Natural killer cell (primary cell): ENCODE results near the gene UPK2. TPM values are rescaled to one million over a fixed set of nuclear protein-coding genes. Genes with fewer than 3 reads are reported as not detected.

Source experiments
- ATAC-seq, 3 donors: fragments of 150-1000 bp in 2 of 3; fragments of 200-7000 bp in 1 of 3; cut with Tn5 transposase; 1 replicate in 1 of 3; 2 replicates in 2 of 3; pipeline ENCODE4 v1.10.0; 2021; ENCODE audit warnings: mild to moderate bottlenecking in 2 of 3, moderate library complexity in 2 of 3
- DNase-seq, 2 donors: peaks; one replicate each; pipeline versions ENCODE4 v3.0.0 to v3.0.0-alpha.2; 2013 to 2021; ENCODE audit warnings: mixed read lengths in 1 of 2
- H3K27ac ChIP-seq: one replicate; pipeline ENCODE4 v1.5.1; 2013; ENCODE audit warnings: mild to moderate bottlenecking, low read length
- H3K27me3 ChIP-seq: one replicate; pipeline ENCODE4 v1.6.1; 2013; ENCODE audit warnings: low read length; ENCODE audit not compliant: control insufficient read depth, insufficient read depth
- H3K36me3 ChIP-seq: one replicate; pipeline ENCODE4 v1.6.1; 2013; ENCODE audit warnings: low read length; ENCODE audit not compliant: control insufficient read depth, insufficient read depth
- H3K4me1 ChIP-seq: one replicate; pipeline ENCODE4 v1.6.1; 2013; ENCODE audit warnings: low read length; ENCODE audit not compliant: control insufficient read depth, insufficient read depth
- H3K4me3 ChIP-seq: one replicate; pipeline ENCODE4 v1.5.1; 2013; ENCODE audit warnings: low read length
- H3K9me3 ChIP-seq: one replicate; pipeline ENCODE4 v1.6.1; 2013; ENCODE audit warnings: low read length; ENCODE audit not compliant: control insufficient read depth, insufficient read depth
- H3K27ac Mint-ChIP-seq, 2 donors: one replicate each; pipeline ENCODE4 v1.8.0; 2022; ENCODE audit warnings: mild to moderate bottlenecking in 2 of 2, mixed read lengths in 2 of 2, moderate library complexity in 1 of 2
- H3K27me3 Mint-ChIP-seq, 2 donors: one replicate each; pipeline ENCODE4 v1.8.0; 2022; ENCODE audit warnings: low read depth in 2 of 2, mixed read lengths in 2 of 2
- H3K36me3 Mint-ChIP-seq: one replicate; pipeline ENCODE4 v1.8.0; 2022; ENCODE audit warnings: mixed read lengths
- H3K4me1 Mint-ChIP-seq, 2 donors: one replicate each; pipeline ENCODE4 v1.8.0; 2022; ENCODE audit warnings: mixed read lengths in 2 of 2
- H3K4me3 Mint-ChIP-seq: one replicate; pipeline ENCODE4 v1.8.0; 2022; ENCODE audit warnings: mild to moderate bottlenecking, moderate library complexity, mixed read lengths
- H3K9me3 Mint-ChIP-seq, 2 donors: one replicate each; pipeline ENCODE4 v1.8.0; 2022; ENCODE audit warnings: mixed read lengths in 2 of 2
- WGBS: methylation state at CpG from one replicate; pipeline ENCODE4 v1.1.7; 2013; ENCODE audit warnings: missing lambda C conversion rate; ENCODE audit not compliant: insufficient coverage; 5-methylcytosine and 5-hydroxymethylcytosine counted together
- intact Hi-C: fragments of 100-400 bp; cut with micrococcal nuclease; formaldehyde crosslinking; loops from one replicate; pipeline ENCODE4 v1.14.2; 2022
- total RNA-seq, 4 donors: library from RNA; stranded (reverse); fragments of 120-200 nt in 1 of 4; gene quantifications; one replicate each; pipeline versions ENCODE4 v1.2.3 to v1.2.4, GENCODE V29; 2013 to 2022
- TF ChIP-seq, protein P1 (sequence below): fragments of 200-600 bp; IDR thresholded peaks from one replicate; pipeline ENCODE4 v1.8.0; 2022; ENCODE audit warnings: antibody characterized with exemption

The UPK2 gene
- total RNA-seq, 3 donors from 2014 or later (not counting 1 experiment from before 2014, with no cell fraction given), result 0.40 to 0.41 TPM; not detected in 1

DNA sequence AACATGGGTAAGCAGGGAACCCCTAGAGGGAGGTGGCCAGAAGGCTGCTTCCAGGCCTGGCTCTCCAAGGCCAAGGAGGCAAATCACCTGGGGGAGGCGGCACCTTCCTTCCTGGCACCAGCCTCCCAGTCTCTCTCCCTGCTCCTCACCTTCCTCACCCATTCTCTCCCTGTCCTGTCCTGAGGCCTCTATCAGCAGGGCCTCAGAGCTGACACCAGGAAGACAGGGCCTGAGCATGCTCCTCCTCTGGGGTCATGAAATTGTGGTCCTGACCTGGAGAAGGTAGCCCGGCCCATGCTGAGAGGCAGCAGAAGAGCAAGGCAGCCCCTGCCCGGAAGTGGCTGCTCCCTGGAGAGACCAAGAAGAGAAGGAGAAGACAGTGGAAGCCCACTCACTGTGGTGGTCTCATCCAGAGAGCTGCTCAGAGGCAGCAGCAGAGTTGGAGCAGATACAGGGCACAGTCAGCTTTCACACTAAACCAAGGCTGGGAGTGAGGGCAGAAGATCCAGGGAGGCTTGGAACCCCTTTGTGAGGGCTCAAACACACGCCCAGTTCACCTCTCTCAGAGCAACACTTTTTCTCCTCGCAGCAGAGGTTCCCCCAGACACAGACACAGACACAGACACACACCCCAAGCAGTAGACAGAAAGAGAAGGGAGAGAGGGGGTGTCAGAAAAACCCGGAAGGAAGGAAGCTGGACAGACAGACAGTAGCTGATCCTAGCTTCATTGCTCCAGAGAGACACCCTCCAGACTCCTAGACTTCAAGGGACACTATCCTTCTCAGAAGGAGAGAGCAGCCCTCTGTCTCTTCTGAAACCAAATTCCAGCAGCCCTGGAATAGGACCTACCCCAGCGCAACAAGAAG is 32.1 kb upstream of the UPK2 start:
- peaks cover 83% of the 10 kb centered on the region for H3K4me1 ChIP-seq
- Mint-ChIP-seq H3K4me3 (peak overlapping the region; percentile 91), H3K27me3 (peaks cover 0 to 3% of the 10 kb centered on the region in 2 donors), H3K4me1 (peaks cover 63 to 82% of the 10 kb centered on the region in 2 donors), H3K27ac (peak overlapping the region; percentile 95 to 96), H3K9me3 (no peaks in the 10 kb centered on the region), H3K36me3 (no peaks in the 10 kb centered on the region)
- DNase-seq (peak; percentile 16 to 73), ATAC-seq (peak in 1 of 3 donors; percentile 4)
- no peaks in the 10 kb centered on the region for H3K9me3 ChIP-seq
- peak overlapping the region; percentile 94 for H3K27ac ChIP-seq
- WGBS, result 15% methylated on average over 6 of the region's 7 CpGs
- H3K27me3 ChIP-seq, result no peaks in the 10 kb centered on the region
- TF ChIP-seq, protein P1, sequence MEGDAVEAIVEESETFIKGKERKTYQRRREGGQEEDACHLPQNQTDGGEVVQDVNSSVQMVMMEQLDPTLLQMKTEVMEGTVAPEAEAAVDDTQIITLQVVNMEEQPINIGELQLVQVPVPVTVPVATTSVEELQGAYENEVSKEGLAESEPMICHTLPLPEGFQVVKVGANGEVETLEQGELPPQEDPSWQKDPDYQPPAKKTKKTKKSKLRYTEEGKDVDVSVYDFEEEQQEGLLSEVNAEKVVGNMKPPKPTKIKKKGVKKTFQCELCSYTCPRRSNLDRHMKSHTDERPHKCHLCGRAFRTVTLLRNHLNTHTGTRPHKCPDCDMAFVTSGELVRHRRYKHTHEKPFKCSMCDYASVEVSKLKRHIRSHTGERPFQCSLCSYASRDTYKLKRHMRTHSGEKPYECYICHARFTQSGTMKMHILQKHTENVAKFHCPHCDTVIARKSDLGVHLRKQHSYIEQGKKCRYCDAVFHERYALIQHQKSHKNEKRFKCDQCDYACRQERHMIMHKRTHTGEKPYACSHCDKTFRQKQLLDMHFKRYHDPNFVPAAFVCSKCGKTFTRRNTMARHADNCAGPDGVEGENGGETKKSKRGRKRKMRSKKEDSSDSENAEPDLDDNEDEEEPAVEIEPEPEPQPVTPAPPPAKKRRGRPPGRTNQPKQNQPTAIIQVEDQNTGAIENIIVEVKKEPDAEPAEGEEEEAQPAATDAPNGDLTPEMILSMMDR, result no peak
- H3K4me3 ChIP-seq, result peak overlapping the region; percentile 95
- intact Hi-C loops, result no loop called here
- H3K36me3 ChIP-seq, result peaks cover 4% of the 10 kb centered on the region

GRCh38 chr11:118924591-118925585 is 31.2 kb upstream of the UPK2 start:
- intact Hi-C loops, result loop anchor here (5.0 kb wide), 1 partner anchor 48 kb away; no protein-coding TSS in a partner anchor
- H3K4me3 Mint-ChIP-seq, result peak overlapping the region; percentile 91
- H3K9me3 Mint-ChIP-seq, result no peaks in the 10 kb centered on the region
- Histone ChIP-seq H3K27ac (peak overlapping the region; percentile 94), H3K4me3 (peak overlapping the region; percentile 95), H3K27me3 (no peaks in the 10 kb centered on the region), H3K4me1 (peaks cover 80% of the 10 kb centered on the region), H3K36me3 (peaks cover 4% of the 10 kb centered on the region), H3K9me3 (no peaks in the 10 kb centered on the region)
- TF ChIP-seq, protein P1, result no peak
- peak overlapping the region; percentile 95 to 96 for H3K27ac Mint-ChIP-seq
- DNase-seq (peak; percentile 49 to 70), ATAC-seq (peak in 2 of 3 donors; percentile 7 to 8)
- under 1% methylated on average over 44 of the region's 45 CpGs for WGBS
- H3K4me1 Mint-ChIP-seq, result peaks cover 56 to 74% of the 10 kb centered on the region in 2 donors
- peaks cover 0 to 3% of the 10 kb centered on the region in 2 donors for H3K27me3 Mint-ChIP-seq
- no peaks in the 10 kb centered on the region for H3K36me3 Mint-ChIP-seq

DNA sequence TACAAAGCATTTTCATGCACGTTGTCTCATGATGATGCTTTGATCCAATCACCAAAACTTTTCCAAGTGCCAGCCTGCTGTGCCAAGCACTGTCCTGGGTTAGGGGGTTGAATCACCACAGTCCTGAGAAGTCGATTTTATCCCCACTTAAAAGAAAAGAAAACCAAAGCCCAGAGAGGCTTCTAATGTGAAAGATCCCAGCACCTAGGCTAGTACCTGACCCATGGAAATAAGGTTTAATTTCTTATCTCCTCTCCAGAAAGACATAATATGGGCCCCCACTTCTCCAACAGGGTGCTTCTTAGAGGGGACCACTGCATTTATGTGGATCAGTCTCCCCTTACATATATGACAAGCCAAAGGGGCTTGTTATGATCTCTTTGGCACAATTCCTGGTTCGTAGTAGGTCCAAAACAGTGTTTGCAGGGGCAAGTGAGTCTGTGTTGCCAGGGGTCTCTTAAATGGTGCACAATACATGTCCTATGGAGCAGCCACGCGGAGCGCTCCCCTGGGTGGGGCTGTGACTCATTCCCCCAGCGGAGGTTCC is 28.5 kb upstream of the UPK2 start:
- DNase-seq (no peak), ATAC-seq (no peak)
- Mint-ChIP-seq H3K27ac (peak overlapping the region; percentile 95 to 96), H3K4me3 (peak overlapping the region; percentile 96), H3K27me3 (peaks cover 0 to 3% of the 10 kb centered on the region in 2 donors), H3K9me3 (no peaks in the 10 kb centered on the region), H3K4me1 (peaks cover 52 to 68% of the 10 kb centered on the region in 2 donors), H3K36me3 (no peaks in the 10 kb centered on the region)
- Histone ChIP-seq H3K27me3 (no peaks in the 10 kb centered on the region), H3K4me3 (no peak overlapping the region), H3K9me3 (no peaks in the 10 kb centered on the region), H3K27ac (peak overlapping the region; percentile 98), H3K4me1 (peaks cover 62% of the 10 kb centered on the region), H3K36me3 (no peaks in the 10 kb centered on the region)
- 16% methylated on average over 7 of the region's 7 CpGs for WGBS
- intact Hi-C loops, result loop anchor here (1.0 to 5.0 kb wide), 5 partner anchors 13 to 237 kb away; partner anchors contain the start of gene DDX6
- TF ChIP-seq, protein P1, result no peak
